ENCODE data around the gene RNF212.

GRCh38 chr4:1109898-1110506 is 3.4 kb downstream of the RNF212 start:
- TF ChIP-seq POLR2A (IDR thresholded peaks at IDR 0.05) (no peak), CTCF (IDR thresholded peaks at IDR 0.05) (no peak)
